Measurements from ENCODE around the gene HEMGN. TPM values are rescaled to one million over a fixed set of nuclear protein-coding genes. Genes with fewer than 3 reads are reported as not detected.

The HEMGN gene
- total and polyA plus RNA-seq, 10 of the 15 experiments (the other 5 are each of a cell fraction or from before 2014, with no cell fraction given): 0.03 to 0.28 (median 0.09) TPM; not detected in 4

DNA sequence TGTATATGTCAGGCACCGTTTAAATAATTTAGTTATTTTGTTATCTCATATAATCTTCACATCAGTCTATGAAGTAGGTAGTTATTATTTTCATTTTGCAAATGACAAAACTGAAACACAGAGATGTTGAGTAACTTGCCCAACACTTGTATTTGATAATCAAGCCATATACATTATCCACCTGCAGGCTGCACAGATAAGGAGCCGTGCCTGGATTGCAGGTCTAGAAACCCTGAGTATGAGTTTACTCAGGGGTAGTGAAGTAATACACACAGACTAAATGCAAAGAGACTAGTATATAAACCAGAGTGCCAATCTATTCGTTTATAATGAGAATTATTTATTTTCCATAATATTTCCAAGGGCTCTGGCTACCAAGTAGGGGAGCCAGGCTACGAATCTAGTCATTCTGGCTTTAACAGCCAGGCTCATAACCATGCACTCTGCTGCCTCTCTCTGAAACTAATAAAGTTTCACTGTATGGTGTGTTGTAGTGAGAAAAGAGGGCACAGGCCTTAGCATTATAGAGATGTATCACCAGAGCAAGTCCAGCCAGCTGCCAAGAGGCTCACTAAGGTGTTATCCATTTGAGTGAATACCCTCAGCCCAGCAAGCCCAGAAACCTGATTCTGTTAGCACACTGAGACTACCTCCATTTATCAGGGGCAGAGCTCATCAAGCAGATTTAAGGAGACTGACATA lies 4.5 kb downstream of the HEMGN start:
- Histone ChIP-seq H3K9me3 (replicated peaks; ENCODE audit: control insufficient read depth, insufficient read depth, low read length) (no peaks in the 10 kb centered on the region), H3K4me3 (no peak overlapping the region), H3K4me1 (ENCODE audit: control insufficient read depth, insufficient read depth, low read length) (peaks cover 7% of the 10 kb centered on the region; the same call in 1 of the 2 replicates), H3K9ac (ENCODE audit: control insufficient read depth, insufficient read depth, low read length) (no peak overlapping the region), H3K36me3 (ENCODE audit: control insufficient read depth in 2 of 2, insufficient read depth in 2 of 2, low read length in 1 of 2) (no peaks in the 10 kb centered on the region), H3K4me2 (ENCODE audit: control insufficient read depth, insufficient read depth) (no peak overlapping the region), H4K20me1 (ENCODE audit: control insufficient read depth, insufficient read depth) (no peaks in the 10 kb centered on the region), H3K27ac (ENCODE audit: control insufficient read depth, insufficient read depth) (no peak overlapping the region), H3K79me2 (ENCODE audit: control insufficient read depth, insufficient read depth, low read length) (no peaks in the 10 kb centered on the region), H2AFZ (ENCODE audit: control insufficient read depth, low read depth, low read length) (no peak overlapping the region), H3K27me3 (replicated peaks in 1 of 2; ENCODE audit: control insufficient read depth in 2 of 2, insufficient read depth in 2 of 2, low read length in 1 of 2) (no peaks in the 10 kb centered on the region)
- intact Hi-C loops (cut with micrococcal nuclease; ENCODE audit: unreplicated experiment) (no loop called here), in situ Hi-C loops (cut with MboI) (no loop called here)
- SMC1A ChIA-PET (ENCODE audit: uncharacterized antibody, unreplicated experiment): no interaction called here
- POLR2A ChIA-PET: no interaction called here
- ATAC-seq: no peak
- BruUV-seq (replicated peaks): no TSS peak
- FAIRE-seq: no peak
- 35% methylated on average over 4 of the region's 4 CpGs for WGBS (ENCODE audit: insufficient coverage, insufficient replicate concordance, low lambda C conversion rate, missing lambda C conversion rate)
- RAD21 ChIA-PET (ENCODE audit: unreplicated experiment): no interaction called here
- CTCF ChIA-PET: no interaction called here
- TF ChIP-seq KDM1A (IDR thresholded peaks at IDR 0.05; ENCODE audit: borderline replicate concordance): no peak
- TF ChIP-seq GATAD2B (conservative IDR thresholded peaks at IDR 0.05; ENCODE audit: low read depth): no peak
- TF ChIP-seq, protein P1, sequence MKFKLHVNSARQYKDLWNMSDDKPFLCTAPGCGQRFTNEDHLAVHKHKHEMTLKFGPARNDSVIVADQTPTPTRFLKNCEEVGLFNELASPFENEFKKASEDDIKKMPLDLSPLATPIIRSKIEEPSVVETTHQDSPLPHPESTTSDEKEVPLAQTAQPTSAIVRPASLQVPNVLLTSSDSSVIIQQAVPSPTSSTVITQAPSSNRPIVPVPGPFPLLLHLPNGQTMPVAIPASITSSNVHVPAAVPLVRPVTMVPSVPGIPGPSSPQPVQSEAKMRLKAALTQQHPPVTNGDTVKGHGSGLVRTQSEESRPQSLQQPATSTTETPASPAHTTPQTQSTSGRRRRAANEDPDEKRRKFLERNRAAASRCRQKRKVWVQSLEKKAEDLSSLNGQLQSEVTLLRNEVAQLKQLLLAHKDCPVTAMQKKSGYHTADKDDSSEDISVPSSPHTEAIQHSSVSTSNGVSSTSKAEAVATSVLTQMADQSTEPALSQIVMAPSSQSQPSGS (IDR thresholded peaks at IDR 0.05; ENCODE audit: low read length): no peak
- TF ChIP-seq KAT2A (conservative IDR thresholded peaks at IDR 0.05; ENCODE audit: control insufficient read depth, low read depth, low read length): no peak
- DNase-seq (ENCODE audit: low read depth, low spot score): no peak

DNA sequence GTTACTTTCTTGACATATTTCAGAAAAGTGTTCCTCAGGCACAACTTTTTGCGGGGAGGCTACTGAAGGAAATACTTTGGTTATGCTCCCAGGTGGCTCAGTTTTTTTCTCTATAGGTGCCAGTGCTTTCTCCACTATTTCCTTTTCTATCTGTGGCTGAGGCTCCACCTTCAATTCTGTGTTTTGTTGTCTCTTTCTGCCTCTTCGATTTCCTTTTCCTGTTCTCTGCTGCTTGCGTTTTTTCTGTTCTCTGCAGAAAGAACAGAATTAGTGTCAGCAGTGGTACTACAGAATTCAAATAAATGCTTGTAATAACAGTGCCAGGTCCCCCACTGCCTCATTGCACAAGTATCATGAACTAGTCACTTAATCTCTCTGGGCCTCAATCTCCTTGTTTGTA lies 7.0 kb downstream of the HEMGN start:
- Histone ChIP-seq H3K9me3 (replicated peaks; ENCODE audit: control insufficient read depth, insufficient read depth, low read length) (no peaks in the 10 kb centered on the region), H3K9ac (ENCODE audit: control insufficient read depth, insufficient read depth, low read length) (no peak overlapping the region), H3K4me3 (no peak overlapping the region), H3K4me1 (ENCODE audit: control insufficient read depth, insufficient read depth, low read length) (no peaks in the 10 kb centered on the region), H3K79me2 (ENCODE audit: control insufficient read depth, insufficient read depth, low read length) (no peaks in the 10 kb centered on the region), H3K27ac (ENCODE audit: control insufficient read depth, insufficient read depth) (no peak overlapping the region), H3K4me2 (ENCODE audit: control insufficient read depth, insufficient read depth) (no peak overlapping the region), H4K20me1 (ENCODE audit: control insufficient read depth, insufficient read depth) (no peaks in the 10 kb centered on the region), H3K36me3 (ENCODE audit: control insufficient read depth in 2 of 2, insufficient read depth in 2 of 2, low read length in 1 of 2) (no peaks in the 10 kb centered on the region), H3K27me3 (replicated peaks in 1 of 2; ENCODE audit: control insufficient read depth in 2 of 2, insufficient read depth in 2 of 2, low read length in 1 of 2) (no peaks in the 10 kb centered on the region), H2AFZ (ENCODE audit: control insufficient read depth, low read depth, low read length) (peak overlapping the region; percentile 26)
- CTCF ChIA-PET: interaction anchor here (1.3 kb wide), 1 partner anchor 9 kb away, joined by 3 read pairs; the partner anchor contains the start of gene TRMO
- RAD21 ChIA-PET (ENCODE audit: unreplicated experiment): no interaction called here
- FAIRE-seq (no peak), ATAC-seq (no peak), DNase-seq (ENCODE audit: low read depth, low spot score) (no peak)
- intact Hi-C loops (cut with micrococcal nuclease; ENCODE audit: unreplicated experiment) (no loop called here), in situ Hi-C loops (cut with MboI) (no loop called here)
- 2% methylated on average over 3 of the region's 3 CpGs for WGBS (ENCODE audit: insufficient coverage, insufficient replicate concordance, low lambda C conversion rate, missing lambda C conversion rate)
- no TSS peak for BruUV-seq (replicated peaks)
- SMC1A ChIA-PET (ENCODE audit: uncharacterized antibody, unreplicated experiment): no interaction called here
- POLR2A ChIA-PET: no interaction called here
- TF ChIP-seq RELA (IDR thresholded peaks at IDR 0.05; ENCODE audit: borderline replicate concordance, partially characterized antibody) (no peak), SPI1 (IDR thresholded peaks at IDR 0.05; ENCODE audit: borderline replicate concordance, insufficient read depth, low read depth, low read length) (no peak), EP300 (IDR thresholded peaks at IDR 0.05; ENCODE audit: borderline replicate concordance in 1 of 2, control insufficient read depth in 1 of 2, low read depth in 2 of 2, low read length in 2 of 2) (no peak), MEF2A (IDR thresholded peaks at IDR 0.05; ENCODE audit: insufficient read depth, low read depth, low read length) (no peak), SMC3 (IDR thresholded peaks at IDR 0.05; ENCODE audit: borderline replicate concordance, low read length) (no peak), TCF7 (IDR thresholded peaks at IDR 0.05; ENCODE audit: borderline replicate concordance) (no peak)
- TF ChIP-seq, protein P2, sequence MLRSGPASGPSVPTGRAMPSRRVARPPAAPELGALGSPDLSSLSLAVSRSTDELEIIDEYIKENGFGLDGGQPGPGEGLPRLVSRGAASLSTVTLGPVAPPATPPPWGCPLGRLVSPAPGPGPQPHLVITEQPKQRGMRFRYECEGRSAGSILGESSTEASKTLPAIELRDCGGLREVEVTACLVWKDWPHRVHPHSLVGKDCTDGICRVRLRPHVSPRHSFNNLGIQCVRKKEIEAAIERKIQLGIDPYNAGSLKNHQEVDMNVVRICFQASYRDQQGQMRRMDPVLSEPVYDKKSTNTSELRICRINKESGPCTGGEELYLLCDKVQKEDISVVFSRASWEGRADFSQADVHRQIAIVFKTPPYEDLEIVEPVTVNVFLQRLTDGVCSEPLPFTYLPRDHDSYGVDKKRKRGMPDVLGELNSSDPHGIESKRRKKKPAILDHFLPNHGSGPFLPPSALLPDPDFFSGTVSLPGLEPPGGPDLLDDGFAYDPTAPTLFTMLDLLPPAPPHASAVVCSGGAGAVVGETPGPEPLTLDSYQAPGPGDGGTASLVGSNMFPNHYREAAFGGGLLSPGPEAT (IDR thresholded peaks at IDR 0.05; ENCODE audit: low read depth): no peak
- TF ChIP-seq, protein P3, sequence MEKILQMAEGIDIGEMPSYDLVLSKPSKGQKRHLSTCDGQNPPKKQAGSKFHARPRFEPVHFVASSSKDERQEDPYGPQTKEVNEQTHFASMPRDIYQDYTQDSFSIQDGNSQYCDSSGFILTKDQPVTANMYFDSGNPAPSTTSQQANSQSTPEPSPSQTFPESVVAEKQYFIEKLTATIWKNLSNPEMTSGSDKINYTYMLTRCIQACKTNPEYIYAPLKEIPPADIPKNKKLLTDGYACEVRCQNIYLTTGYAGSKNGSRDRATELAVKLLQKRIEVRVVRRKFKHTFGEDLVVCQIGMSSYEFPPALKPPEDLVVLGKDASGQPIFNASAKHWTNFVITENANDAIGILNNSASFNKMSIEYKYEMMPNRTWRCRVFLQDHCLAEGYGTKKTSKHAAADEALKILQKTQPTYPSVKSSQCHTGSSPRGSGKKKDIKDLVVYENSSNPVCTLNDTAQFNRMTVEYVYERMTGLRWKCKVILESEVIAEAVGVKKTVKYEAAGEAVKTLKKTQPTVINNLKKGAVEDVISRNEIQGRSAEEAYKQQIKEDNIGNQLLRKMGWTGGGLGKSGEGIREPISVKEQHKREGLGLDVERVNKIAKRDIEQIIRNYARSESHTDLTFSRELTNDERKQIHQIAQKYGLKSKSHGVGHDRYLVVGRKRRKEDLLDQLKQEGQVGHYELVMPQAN (conservative IDR thresholded peaks at IDR 0.05): no peak

Data from GM12878 (cell line).